ENCODE data around the gene ARID4A.

Gene ARID4A

DNA sequence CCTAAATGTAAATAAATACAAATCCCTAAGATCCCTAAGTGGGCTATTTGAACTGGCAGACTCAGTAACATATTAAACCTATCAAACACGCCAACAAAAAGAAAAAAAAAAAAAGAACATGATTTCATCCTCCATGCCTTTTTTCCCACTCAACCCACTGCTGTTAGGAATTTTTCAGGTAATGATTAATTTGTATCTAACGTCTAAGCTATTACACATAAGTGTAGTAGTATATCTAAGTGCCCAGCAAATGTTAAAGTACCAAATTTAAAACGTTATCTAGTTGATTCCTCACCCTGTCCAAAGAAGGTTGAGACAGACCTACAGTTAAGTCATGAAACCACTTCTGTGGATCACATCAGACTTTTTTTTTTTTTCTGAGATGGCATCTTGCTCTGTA, 16.4 kb upstream of the ARID4A start:
- Mint-ChIP-seq H3K4me3 (peak overlapping the region; percentile 65), H3K9me3 (ENCODE audit: low read depth) (no peaks in the 10 kb centered on the region), H3K27ac (peak overlapping the region; percentile 89), H3K4me1 (ENCODE audit: low read depth) (peaks cover 70% of the 10 kb centered on the region), H3K27me3 (no peaks in the 10 kb centered on the region), H3K36me3 (peaks cover 16% of the 10 kb centered on the region)

DNA sequence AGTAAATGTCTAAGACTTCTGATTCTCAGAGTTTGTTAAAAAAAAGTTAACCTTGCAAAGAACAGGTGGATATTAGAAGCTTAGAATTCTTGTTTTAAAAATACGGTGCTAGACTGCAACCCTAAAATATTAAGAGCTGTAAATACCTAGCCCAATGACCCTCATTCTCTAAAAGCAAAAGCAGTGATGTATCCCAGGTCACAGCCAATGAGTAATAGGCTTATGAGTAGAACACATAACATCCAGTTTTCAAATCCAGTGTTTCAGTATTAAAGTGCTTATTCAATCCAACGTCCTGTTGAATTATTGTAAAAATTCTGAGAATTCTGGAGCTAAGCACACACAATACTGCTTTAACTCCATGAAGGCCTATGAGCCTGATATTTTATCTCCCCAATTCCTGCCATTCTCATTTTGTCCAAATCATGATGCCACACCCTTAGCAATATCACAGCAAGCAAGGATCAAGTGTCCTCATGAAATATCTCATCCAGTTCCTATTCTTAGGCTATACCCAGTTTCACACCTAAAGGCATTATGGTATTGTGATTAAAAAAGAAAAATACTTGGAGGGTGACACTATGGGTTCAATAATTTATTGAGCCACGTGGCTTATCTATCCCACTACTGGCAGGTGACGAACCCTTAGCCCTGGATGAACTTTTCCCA, 15.3 kb upstream of the ARID4A start:
- Mint-ChIP-seq H3K4me3 (no peak overlapping the region), H3K36me3 (peaks cover 19% of the 10 kb centered on the region), H3K4me1 (ENCODE audit: low read depth) (peaks cover 73% of the 10 kb centered on the region), H3K27ac (peak overlapping the region; percentile 89), H3K9me3 (ENCODE audit: low read depth) (no peaks in the 10 kb centered on the region), H3K27me3 (no peaks in the 10 kb centered on the region)

DNA sequence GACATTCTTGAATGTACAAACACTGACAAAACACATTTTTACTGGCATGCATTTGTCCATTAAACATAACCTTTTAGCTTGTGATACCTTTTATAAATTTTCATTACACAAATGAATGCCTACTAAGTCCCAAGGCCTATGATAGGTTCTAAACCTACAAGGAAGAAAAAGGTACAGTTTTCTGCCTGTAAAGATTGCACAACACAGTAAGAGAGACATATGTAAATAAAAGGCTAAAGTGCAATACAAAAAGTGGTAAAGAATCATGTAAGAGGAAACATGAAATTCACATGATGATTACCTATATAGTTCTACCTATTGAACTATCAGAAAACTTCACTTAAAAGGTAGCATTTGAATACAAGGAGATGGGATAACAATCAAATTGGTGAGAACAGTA, 14.6 kb upstream of the ARID4A start:
- H3K4me3 Mint-ChIP-seq: no peak overlapping the region
- H3K4me1 Mint-ChIP-seq (ENCODE audit: low read depth): peaks cover 76% of the 10 kb centered on the region
- no peaks in the 10 kb centered on the region for H3K9me3 Mint-ChIP-seq (ENCODE audit: low read depth)
- H3K36me3 Mint-ChIP-seq: peaks cover 19% of the 10 kb centered on the region
- H3K27ac Mint-ChIP-seq: peak overlapping the region; percentile 59
- H3K27me3 Mint-ChIP-seq: no peaks in the 10 kb centered on the region

DNA sequence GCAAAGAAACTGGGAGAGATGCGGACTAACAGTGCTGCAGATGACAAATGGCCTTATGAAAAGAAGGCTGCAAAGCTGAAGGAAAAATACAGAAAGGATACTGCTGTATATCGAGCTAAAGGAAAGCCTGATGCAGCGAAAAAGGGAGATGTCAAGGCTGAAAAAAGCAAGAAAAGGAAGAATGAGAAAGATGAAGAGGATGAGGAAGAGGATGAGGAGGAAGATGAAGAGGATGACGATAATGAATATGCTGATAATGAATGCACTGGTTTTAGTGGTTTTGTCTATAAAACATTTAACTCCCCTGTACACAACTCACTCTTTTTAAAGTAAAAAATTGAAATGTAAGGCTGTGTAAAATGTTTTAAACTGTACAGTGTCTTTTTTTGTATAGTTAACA, 13.2 kb upstream of the ARID4A start:
- peak overlapping the region; percentile 84 for H3K27ac Mint-ChIP-seq
- H3K4me1 Mint-ChIP-seq (ENCODE audit: low read depth): peaks cover 82% of the 10 kb centered on the region
- H3K27me3 Mint-ChIP-seq: no peaks in the 10 kb centered on the region
- peak overlapping the region; percentile 48 for H3K4me3 Mint-ChIP-seq
- H3K9me3 Mint-ChIP-seq (ENCODE audit: low read depth): no peaks in the 10 kb centered on the region
- peaks cover 19% of the 10 kb centered on the region for H3K36me3 Mint-ChIP-seq

DNA sequence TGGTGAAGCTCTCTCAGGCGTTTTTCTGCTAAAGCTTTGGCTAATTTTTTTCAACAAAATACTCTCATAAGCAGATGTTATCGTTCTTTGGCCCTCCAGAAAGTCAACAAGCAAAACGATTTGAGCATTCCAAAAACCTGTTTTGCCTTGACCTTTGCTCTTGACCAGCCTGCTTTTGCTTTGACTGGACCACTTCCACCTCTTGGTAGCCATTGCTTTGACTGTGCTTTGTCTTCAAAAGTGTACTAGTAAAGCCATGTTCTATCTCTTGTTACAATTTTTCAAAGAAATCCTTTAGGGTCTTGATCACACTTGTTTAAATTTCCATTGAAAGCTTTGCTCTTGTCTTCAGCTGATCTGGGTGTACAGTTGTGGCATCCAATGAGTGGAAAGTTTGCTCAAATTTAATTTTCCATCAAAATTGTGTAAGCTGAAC, 10.7 kb upstream of the ARID4A start:
- no peaks in the 10 kb centered on the region for H3K27me3 Mint-ChIP-seq
- peak overlapping the region; percentile 25 for H3K27ac Mint-ChIP-seq
- H3K36me3 Mint-ChIP-seq: peaks cover 22% of the 10 kb centered on the region

DNA sequence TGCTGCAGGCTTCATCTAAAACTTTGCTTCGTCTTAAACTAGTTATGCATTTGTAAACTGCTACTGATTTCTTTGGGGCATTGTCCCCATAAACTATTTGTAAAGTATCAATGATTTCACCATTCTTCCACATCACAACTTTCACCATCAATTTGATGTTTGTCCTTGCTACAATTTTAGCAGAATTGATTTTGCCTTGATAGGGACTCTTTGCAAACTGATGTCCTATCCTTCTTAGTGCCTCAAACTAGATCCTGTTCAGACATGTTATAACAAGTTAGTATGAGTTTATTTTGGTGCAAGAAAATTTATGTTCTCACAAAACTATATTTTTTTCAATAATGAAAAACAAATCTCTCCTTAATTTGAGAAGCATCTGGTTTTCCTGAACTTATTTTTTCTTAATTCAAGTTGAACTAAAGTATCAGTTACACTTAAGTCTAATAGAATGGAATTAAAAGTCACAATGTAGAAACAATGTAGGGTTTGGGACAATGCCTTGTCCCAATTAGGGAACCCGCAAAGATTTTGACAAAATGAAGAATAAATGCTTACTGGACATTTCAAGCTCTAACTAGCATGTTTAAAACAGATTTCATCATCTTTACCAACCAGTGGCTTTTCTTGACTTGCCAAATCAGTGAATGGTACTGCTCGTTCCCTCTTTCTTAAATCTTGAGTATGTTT, 10.1 kb upstream of the ARID4A start:
- no peak overlapping the region for H3K4me3 Mint-ChIP-seq
- peaks cover 21% of the 10 kb centered on the region for H3K36me3 Mint-ChIP-seq
- peak overlapping the region; percentile 28 for H3K27ac Mint-ChIP-seq
- H3K9me3 Mint-ChIP-seq (ENCODE audit: low read depth): no peaks in the 10 kb centered on the region
- H3K4me1 Mint-ChIP-seq (ENCODE audit: low read depth): peaks cover 79% of the 10 kb centered on the region
- no peaks in the 10 kb centered on the region for H3K27me3 Mint-ChIP-seq

More for the DNA sequence above, 10.7 kb upstream of the ARID4A start:
- Mint-ChIP-seq H3K4me1 (ENCODE audit: low read depth) (peaks cover 75% of the 10 kb centered on the region), H3K4me3 (no peak overlapping the region), H3K9me3 (ENCODE audit: low read depth) (no peaks in the 10 kb centered on the region)

DNA sequence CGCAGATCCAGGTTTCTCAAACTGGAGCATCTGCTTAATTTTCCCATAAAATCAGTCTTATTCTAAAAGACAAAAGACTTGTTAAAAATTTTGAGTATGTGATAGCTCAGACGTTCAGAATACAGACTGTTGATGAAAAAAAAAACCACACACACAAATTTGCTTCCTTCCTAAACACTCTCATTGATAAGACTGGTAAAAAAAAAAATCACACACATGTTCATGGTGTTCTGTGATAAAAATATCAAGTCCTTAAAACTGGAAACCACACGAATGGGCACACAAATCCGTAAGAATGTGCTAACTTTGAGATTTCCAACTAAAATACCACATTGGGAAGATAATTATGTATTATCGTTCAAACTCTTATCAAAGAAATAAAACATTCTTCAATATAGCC, 6.7 kb upstream of the ARID4A start:
- H3K4me1 Mint-ChIP-seq (ENCODE audit: low read depth): peaks cover 84% of the 10 kb centered on the region
- peak overlapping the region; percentile 12 for H3K27ac Mint-ChIP-seq
- H3K27me3 Mint-ChIP-seq: no peaks in the 10 kb centered on the region
- H3K9me3 Mint-ChIP-seq (ENCODE audit: low read depth): no peaks in the 10 kb centered on the region
- no peak overlapping the region for H3K4me3 Mint-ChIP-seq
- H3K36me3 Mint-ChIP-seq: peaks cover 20% of the 10 kb centered on the region

DNA sequence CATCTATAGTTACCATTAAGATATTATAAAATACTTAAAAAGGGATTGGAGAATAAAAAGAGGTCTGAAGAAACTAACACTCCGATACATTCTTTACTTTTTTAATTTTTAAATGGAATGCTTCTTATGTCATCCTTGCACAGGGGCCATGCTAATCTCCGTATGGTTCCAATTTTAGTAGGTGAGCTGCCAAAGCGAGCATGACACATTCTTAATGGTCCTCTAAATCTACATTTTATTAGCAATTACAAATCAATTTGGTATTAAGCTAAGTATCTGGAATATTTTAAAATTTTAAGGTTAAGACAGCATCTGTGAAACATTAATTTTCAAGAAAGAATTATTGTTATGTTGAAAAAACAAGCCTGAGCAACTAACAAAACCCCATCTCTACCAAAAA, 6.2 kb upstream of the ARID4A start:
- Mint-ChIP-seq H3K9me3 (ENCODE audit: low read depth) (no peaks in the 10 kb centered on the region), H3K36me3 (peaks cover 20% of the 10 kb centered on the region), H3K4me1 (ENCODE audit: low read depth) (peaks cover 86% of the 10 kb centered on the region), H3K4me3 (peak overlapping the region; percentile 76), H3K27ac (no peak overlapping the region), H3K27me3 (no peaks in the 10 kb centered on the region)

DNA sequence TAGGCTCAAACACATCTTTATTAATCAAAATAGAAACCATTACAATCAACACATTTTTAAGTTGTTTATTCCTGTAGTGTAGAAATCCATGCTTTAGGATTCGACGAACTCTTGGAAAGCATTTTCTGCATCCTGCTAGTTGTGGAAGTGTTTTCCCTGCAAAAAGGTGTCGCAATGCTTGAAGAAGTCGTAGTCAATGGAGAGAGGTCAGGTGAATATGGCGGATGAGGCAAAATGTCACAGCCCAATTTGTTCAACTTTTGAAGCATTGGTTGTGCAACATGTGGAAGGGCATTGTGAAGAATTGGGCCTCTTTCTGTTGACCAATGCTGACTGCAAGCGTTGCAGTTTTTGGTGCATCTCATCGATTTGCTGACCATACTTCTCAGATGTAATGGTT, 4.2 kb upstream of the ARID4A start:
- peaks cover 14% of the 10 kb centered on the region for H3K36me3 Mint-ChIP-seq
- peaks cover 69% of the 10 kb centered on the region for H3K4me1 Mint-ChIP-seq (ENCODE audit: low read depth)
- no peaks in the 10 kb centered on the region for H3K27me3 Mint-ChIP-seq
- peak overlapping the region; percentile 21 for H3K4me3 Mint-ChIP-seq
- H3K27ac Mint-ChIP-seq: peak overlapping the region; percentile 14
- H3K9me3 Mint-ChIP-seq (ENCODE audit: low read depth): no peaks in the 10 kb centered on the region

DNA sequence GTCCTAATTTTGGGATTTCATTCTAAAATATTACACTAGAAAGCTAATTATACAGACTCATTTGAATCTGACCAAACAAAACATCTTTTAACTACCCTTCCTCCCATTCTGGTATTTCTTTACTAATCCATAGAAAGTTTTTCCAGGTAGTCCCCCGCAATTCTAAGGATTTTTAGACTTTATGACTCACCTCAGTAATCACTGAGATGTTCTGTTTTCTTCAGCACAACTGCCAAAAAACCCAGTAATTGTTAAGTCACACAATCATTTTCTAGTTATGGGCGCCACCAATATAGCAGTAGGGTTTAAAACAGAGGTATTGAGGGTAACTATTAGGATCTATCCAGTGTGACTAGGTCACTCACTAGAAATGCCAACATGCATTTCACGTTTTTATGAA, 1.6 kb upstream of the ARID4A start:
- H3K9me3 Mint-ChIP-seq (ENCODE audit: low read depth): no peaks in the 10 kb centered on the region
- H3K4me1 Mint-ChIP-seq (ENCODE audit: low read depth): peaks cover 63% of the 10 kb centered on the region
- no peak overlapping the region for H3K4me3 Mint-ChIP-seq
- no peak overlapping the region for H3K27ac Mint-ChIP-seq
- no peaks in the 10 kb centered on the region for H3K27me3 Mint-ChIP-seq
- H3K36me3 Mint-ChIP-seq: peaks cover 8% of the 10 kb centered on the region

DNA sequence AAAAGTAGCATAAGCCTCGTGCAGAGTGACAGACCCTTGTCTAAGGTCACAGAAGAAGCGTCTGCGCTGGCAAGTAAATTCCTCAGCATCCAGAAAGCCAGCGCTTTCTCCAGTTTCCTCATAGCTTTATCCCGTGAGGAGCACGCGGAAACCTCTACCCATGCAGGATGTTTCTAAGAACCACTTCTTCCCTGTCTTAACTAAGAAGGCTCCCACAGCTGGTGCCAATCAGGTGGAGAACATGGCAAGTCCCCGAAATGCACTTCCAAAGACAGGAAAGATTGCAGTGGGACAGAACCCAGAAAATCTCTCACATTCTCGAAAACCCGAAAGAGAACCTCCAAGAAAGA, 968 bp upstream of the ARID4A start:
- Mint-ChIP-seq H3K4me1 (ENCODE audit: low read depth) (peaks cover 60% of the 10 kb centered on the region), H3K36me3 (peaks cover 8% of the 10 kb centered on the region), H3K9me3 (ENCODE audit: low read depth) (no peaks in the 10 kb centered on the region), H3K27ac (no peak overlapping the region), H3K27me3 (no peaks in the 10 kb centered on the region), H3K4me3 (no peak overlapping the region)

DNA sequence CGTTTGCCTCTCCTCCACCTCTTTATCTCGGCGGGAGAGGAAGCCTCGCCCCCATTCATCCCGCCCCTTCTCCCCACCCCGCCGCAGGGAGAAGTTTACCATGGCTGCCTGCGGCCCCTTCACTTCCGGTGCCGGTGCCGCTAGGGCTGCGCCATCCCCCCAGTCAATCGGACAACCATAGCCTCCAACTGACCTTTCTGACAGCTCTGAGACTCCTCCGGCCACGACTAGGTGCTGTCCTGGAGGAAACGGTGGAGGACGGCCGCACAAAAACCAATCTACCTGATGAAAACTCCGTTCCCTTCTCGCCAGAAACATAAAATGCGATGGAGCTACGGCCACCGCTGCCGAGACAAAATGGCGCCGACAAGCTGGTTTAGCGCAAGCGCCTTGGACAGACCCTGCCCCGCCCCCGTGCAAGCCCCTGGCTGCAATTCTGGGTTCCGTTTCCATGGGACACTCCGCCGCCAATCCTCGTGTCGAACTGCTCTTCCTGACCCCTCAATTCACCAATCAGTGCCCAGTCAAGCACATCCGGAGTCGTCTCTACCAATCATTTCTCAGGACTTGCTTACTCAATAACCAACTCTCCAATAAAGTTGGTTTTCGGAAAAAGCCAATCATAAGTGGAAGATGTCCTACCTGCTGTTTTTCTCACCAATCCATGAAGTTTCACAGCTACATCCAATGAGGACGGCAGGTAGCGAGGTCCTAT, 436 bp upstream of the ARID4A start:
- Mint-ChIP-seq H3K4me1 (ENCODE audit: low read depth) (peaks cover 57% of the 10 kb centered on the region), H3K9me3 (ENCODE audit: low read depth) (no peaks in the 10 kb centered on the region)

DNA sequence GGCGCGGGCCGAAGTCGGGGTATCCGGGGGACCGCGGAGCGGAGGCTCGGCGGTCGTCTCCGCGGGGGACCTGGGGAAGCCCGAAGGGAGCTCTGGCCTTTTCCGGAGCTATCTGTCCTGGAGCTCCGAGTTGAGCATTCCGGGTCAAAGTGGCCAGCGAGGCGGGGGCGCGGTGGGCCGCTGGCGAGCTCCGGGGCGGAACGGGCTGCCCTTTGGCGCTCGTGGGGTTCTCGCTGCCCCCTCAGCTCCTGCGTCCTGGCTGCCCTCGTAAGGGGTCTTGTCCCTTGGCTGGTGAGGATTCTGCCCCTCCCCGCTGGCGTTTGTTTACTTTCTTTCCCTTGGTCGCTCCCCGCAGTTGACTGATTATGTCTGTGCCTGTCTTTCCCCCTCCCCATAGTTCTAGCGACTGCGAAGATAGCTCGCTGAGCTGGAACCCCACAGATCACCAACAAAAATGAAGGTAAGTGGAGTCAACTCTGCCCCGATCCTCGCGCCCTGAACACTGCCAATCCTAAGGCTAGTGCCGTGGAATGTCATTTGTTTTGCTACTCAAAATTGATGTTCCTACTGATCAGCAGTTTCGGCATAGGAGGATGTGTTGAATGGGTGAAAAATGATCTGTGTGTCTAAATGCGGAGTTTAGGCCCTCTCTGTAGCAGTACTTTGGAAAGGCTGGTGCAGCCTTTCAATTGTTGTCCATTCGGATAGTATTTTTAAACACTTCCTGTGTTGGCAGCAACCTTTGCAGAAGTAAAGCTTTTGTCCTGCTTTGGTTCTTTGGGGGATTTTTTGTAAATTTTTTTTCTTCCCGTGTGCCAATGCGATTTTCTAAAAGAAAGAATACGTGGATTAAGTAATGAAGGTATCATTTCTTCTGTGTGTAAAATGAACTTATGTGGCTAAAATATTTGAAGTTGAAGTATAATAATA, 1.3 kb downstream of the ARID4A start:
- H3K4me1 Mint-ChIP-seq (ENCODE audit: low read depth): peaks cover 48% of the 10 kb centered on the region
- no peaks in the 10 kb centered on the region for H3K9me3 Mint-ChIP-seq (ENCODE audit: low read depth)
- peak overlapping the region; percentile 97 for H3K27ac Mint-ChIP-seq
- no peaks in the 10 kb centered on the region for H3K27me3 Mint-ChIP-seq
- peaks cover 5% of the 10 kb centered on the region for H3K36me3 Mint-ChIP-seq
- peak overlapping the region; percentile 99 for H3K4me3 Mint-ChIP-seq

More for the DNA sequence above, 436 bp upstream of the ARID4A start:
- Mint-ChIP-seq H3K27me3 (no peaks in the 10 kb centered on the region), H3K36me3 (peaks cover 5% of the 10 kb centered on the region), H3K27ac (no peak overlapping the region), H3K4me3 (no peak overlapping the region)

DNA sequence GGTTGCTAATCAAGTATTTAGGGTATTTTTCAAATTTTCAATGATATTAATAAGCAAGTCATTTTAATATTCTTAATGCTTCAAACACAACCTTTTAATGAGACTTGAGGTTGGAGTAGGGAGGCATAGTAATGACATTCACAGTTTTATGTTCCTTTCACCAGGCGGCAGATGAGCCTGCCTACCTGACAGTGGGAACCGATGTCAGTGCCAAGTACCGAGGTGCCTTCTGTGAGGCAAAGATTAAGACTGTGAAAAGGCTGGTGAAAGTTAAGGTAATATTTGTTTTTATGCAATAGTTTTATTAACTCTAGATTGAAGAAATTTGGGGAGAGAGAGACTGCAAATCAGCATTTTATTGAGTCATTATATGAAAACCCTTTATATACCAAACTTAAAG, 3.1 kb downstream of the ARID4A start:
- no peak overlapping the region for H3K27ac Mint-ChIP-seq
- no peak overlapping the region for H3K4me3 Mint-ChIP-seq
- H3K9me3 Mint-ChIP-seq (ENCODE audit: low read depth): no peaks in the 10 kb centered on the region
- no peaks in the 10 kb centered on the region for H3K27me3 Mint-ChIP-seq
- H3K4me1 Mint-ChIP-seq (ENCODE audit: low read depth): peaks cover 38% of the 10 kb centered on the region
- peaks cover 3% of the 10 kb centered on the region for H3K36me3 Mint-ChIP-seq
